HEK293 (cell line): ENCODE results near the gene KCNMB1.

ENCODE experiments used
- CTCF ChIA-PET: fragments of 350-600 bp; formaldehyde crosslinking; extraction: SDS; loops from one replicate; lab custom pipeline; 2021; ENCODE audit warnings: antibody characterized with exemption; lab: Yijun Ruan, JAX
- POLR2A ChIA-PET: fragments of 300-600 bp; formaldehyde crosslinking; extraction: SDS; loops from one replicate; lab custom pipeline; 2020; ENCODE audit warnings: antibody characterized with exemption, inconsistent platforms; lab: Yijun Ruan, JAX
- H3K27ac ChIP-seq: fragments of 200-500 bp; sonication (Bioruptor generic); 2 replicates; pipeline ENCODE4 v1.5.1; 2014; ENCODE audit warnings: low read depth, low read length, control low read depth, inconsistent platforms; ENCODE audit errors: extremely low read depth
- H3K36me3 ChIP-seq, 2 experiments: fragments of 200-500 bp in 1 of 2; sonication (Bioruptor generic) in 1 of 2; 1 replicate in 1 of 2; 2 replicates in 1 of 2; pipeline ENCODE4 v1.5.1; 2014 to 2017; ENCODE audit warnings: inconsistent platforms in 2 of 2, low read length in 2 of 2; ENCODE audit not compliant: control insufficient read depth in 2 of 2, insufficient read depth in 1 of 2
- H3K4me1 ChIP-seq: fragments of 200-500 bp; sonication (Bioruptor generic); 2 replicates; pipeline ENCODE4 v1.5.1; 2014; ENCODE audit warnings: mild to moderate bottlenecking, low read length, inconsistent platforms; ENCODE audit not compliant: control insufficient read depth, insufficient read depth
- H3K4me3 ChIP-seq: 2 replicates; pipeline ENCODE4 v1.5.1; 2011; ENCODE audit warnings: low read depth, mild to moderate bottlenecking, control low read depth, low read length, moderate library complexity
- H3K9me3 ChIP-seq: fragments of 200-500 bp; sonication (Bioruptor generic); 2 replicates; pipeline ENCODE4 v1.5.1; 2014; ENCODE audit warnings: low read depth, low read length, inconsistent platforms; ENCODE audit not compliant: control insufficient read depth, insufficient read depth
- EGR2 ChIP-seq: fragments of 450-650 bp; formaldehyde crosslinking; IDR thresholded peaks from 2 replicates; pipeline ENCODE4 v1.5.1; 2016; ENCODE audit warnings: low read depth, missing biosample characterization, missing genetic modification characterization
- GLI4 ChIP-seq: fragments of 450-650 bp; formaldehyde crosslinking; IDR thresholded peaks from 2 replicates; pipeline ENCODE4 v1.5.1; 2016; ENCODE audit warnings: missing biosample characterization, missing genetic modification characterization
- KLF10 ChIP-seq: fragments of 450-650 bp; IDR thresholded peaks from 2 replicates; pipeline ENCODE4 v1.5.1; 2018; ENCODE audit warnings: missing biosample characterization, mild to moderate bottlenecking, missing genetic modification characterization
- PRDM6 ChIP-seq: fragments of 450-650 bp; formaldehyde crosslinking; IDR thresholded peaks from 2 replicates; pipeline ENCODE4 v1.5.1; 2017; ENCODE audit warnings: missing biosample characterization, missing genetic modification characterization
- SALL2 ChIP-seq: fragments of 450-650 bp; formaldehyde crosslinking; IDR thresholded peaks from 2 replicates; pipeline ENCODE4 v1.5.0; 2017; ENCODE audit warnings: missing biosample characterization, mild to moderate bottlenecking, missing genetic modification characterization, borderline replicate concordance
- TCF7L2 ChIP-seq: IDR thresholded peaks from 2 replicates; pipeline ENCODE4 v1.6.1; 2011; ENCODE audit warnings: low read depth, mild to moderate bottlenecking, inconsistent platforms, low read length, moderate library complexity, borderline replicate concordance
- YY2 ChIP-seq: fragments of 450-650 bp; formaldehyde crosslinking; IDR thresholded peaks from 2 replicates; pipeline ENCODE4 v1.5.1; 2016; ENCODE audit warnings: missing biosample characterization, missing genetic modification characterization
- ZBTB21 ChIP-seq: fragments of 450-650 bp; formaldehyde crosslinking; IDR thresholded peaks from 2 replicates; pipeline ENCODE4 v1.5.1; 2017; ENCODE audit warnings: missing biosample characterization, missing genetic modification characterization
- ZBTB7A ChIP-seq: fragments of 450-650 bp; formaldehyde crosslinking; IDR thresholded peaks from 2 replicates; pipeline ENCODE4 v1.5.1; 2016; ENCODE audit warnings: low read depth, missing biosample characterization, missing genetic modification characterization
- ZNF133 ChIP-seq: fragments of 450-650 bp; formaldehyde crosslinking; IDR thresholded peaks from 2 replicates; pipeline ENCODE4 v1.5.1; 2016; ENCODE audit warnings: missing biosample characterization, missing genetic modification characterization
- ZNF169 ChIP-seq: fragments of 450-650 bp; formaldehyde crosslinking; IDR thresholded peaks from 2 replicates; pipeline ENCODE4 v1.5.1; 2016; ENCODE audit warnings: missing biosample characterization, missing genetic modification characterization
- ZNF18 ChIP-seq: fragments of 450-650 bp; formaldehyde crosslinking; IDR thresholded peaks from 2 replicates; pipeline ENCODE4 v1.5.1; 2016; ENCODE audit warnings: missing biosample characterization, missing genetic modification characterization
- ZNF223 ChIP-seq: fragments of 450-650 bp; formaldehyde crosslinking; IDR thresholded peaks from 2 replicates; pipeline ENCODE4 v1.5.1; 2016; ENCODE audit warnings: missing biosample characterization, missing genetic modification characterization
- ZNF280D ChIP-seq: fragments of 450-650 bp; formaldehyde crosslinking; IDR thresholded peaks from 2 replicates; pipeline ENCODE4 v1.5.1; 2016; ENCODE audit warnings: missing biosample characterization, missing genetic modification characterization
- ZNF292 ChIP-seq: fragments of 450-650 bp; formaldehyde crosslinking; IDR thresholded peaks from 2 replicates; pipeline ENCODE4 v1.5.1; 2016; ENCODE audit warnings: low read depth, missing biosample characterization, missing genetic modification characterization, borderline replicate concordance
- ZNF335 ChIP-seq: fragments of 450-650 bp; formaldehyde crosslinking; conservative IDR thresholded peaks from 2 replicates; pipeline ENCODE4 v1.5.1; 2016; ENCODE audit warnings: missing biosample characterization, missing genetic modification characterization
- ZNF473 ChIP-seq: fragments of 450-650 bp; formaldehyde crosslinking; IDR thresholded peaks from 2 replicates; pipeline ENCODE4 v1.5.1; 2017; ENCODE audit warnings: missing biosample characterization, missing genetic modification characterization
- ZNF529 ChIP-seq: fragments of 450-650 bp; formaldehyde crosslinking; IDR thresholded peaks from 2 replicates; pipeline ENCODE4 v1.5.1; 2017; ENCODE audit warnings: missing genetic modification characterization, missing biosample characterization; ENCODE audit not compliant: insufficient replicate concordance
- ZNF549 ChIP-seq: fragments of 450-650 bp; IDR thresholded peaks from 2 replicates; pipeline ENCODE4 v1.5.1; 2018; ENCODE audit warnings: missing biosample characterization, missing genetic modification characterization, mild to moderate bottlenecking, inconsistent platforms, moderate library complexity
- ZNF560 ChIP-seq: fragments of 450-650 bp; formaldehyde crosslinking; IDR thresholded peaks from 2 replicates; pipeline ENCODE4 v1.5.1; 2017; ENCODE audit warnings: missing biosample characterization, missing genetic modification characterization, borderline replicate concordance
- ZNF561 ChIP-seq: fragments of 450-650 bp; IDR thresholded peaks from 2 replicates; pipeline ENCODE4 v1.5.1; 2018; ENCODE audit warnings: missing biosample characterization, missing genetic modification characterization, borderline replicate concordance
- ZNF571 ChIP-seq: fragments of 450-650 bp; formaldehyde crosslinking; IDR thresholded peaks from 2 replicates; pipeline ENCODE4 v1.5.0; 2017; ENCODE audit warnings: missing biosample characterization, missing genetic modification characterization
- ZNF600 ChIP-seq: fragments of 450-650 bp; formaldehyde crosslinking; IDR thresholded peaks from 2 replicates; pipeline ENCODE4 v1.5.1; 2016; ENCODE audit warnings: missing biosample characterization, missing genetic modification characterization
- ZNF660 ChIP-seq: fragments of 450-650 bp; IDR thresholded peaks from 2 replicates; pipeline ENCODE4 v1.5.1; 2018; ENCODE audit warnings: missing biosample characterization, mild to moderate bottlenecking, missing genetic modification characterization
- ZNF707 ChIP-seq: fragments of 450-650 bp; formaldehyde crosslinking; IDR thresholded peaks from 2 replicates; pipeline ENCODE4 v1.5.1; 2016; ENCODE audit warnings: missing biosample characterization, missing genetic modification characterization
- ZNF76 ChIP-seq: fragments of 450-650 bp; formaldehyde crosslinking; IDR thresholded peaks from 2 replicates; pipeline ENCODE4; 2016; ENCODE audit warnings: low read depth, missing biosample characterization, missing genetic modification characterization, borderline replicate concordance
- TF ChIP-seq, protein P1 (sequence below): fragments of 450-650 bp; formaldehyde crosslinking; IDR thresholded peaks from 2 replicates; pipeline ENCODE4 v1.5.1; 2016; ENCODE audit warnings: missing biosample characterization, missing genetic modification characterization

KCNMB1 gene

GRCh38 chr5:170362656-170363055 lies 26.5 kb downstream of the KCNMB1 start:
- Histone ChIP-seq H3K4me1 (no peaks in the 10 kb centered on the region), H3K36me3 (no peaks in the 10 kb centered on the region), H3K9me3 (no peaks in the 10 kb centered on the region), H3K27ac (no peak overlapping the region), H3K4me3 (no peak overlapping the region)
- TF ChIP-seq ZNF18: no peak
- TF ChIP-seq, protein P1, sequence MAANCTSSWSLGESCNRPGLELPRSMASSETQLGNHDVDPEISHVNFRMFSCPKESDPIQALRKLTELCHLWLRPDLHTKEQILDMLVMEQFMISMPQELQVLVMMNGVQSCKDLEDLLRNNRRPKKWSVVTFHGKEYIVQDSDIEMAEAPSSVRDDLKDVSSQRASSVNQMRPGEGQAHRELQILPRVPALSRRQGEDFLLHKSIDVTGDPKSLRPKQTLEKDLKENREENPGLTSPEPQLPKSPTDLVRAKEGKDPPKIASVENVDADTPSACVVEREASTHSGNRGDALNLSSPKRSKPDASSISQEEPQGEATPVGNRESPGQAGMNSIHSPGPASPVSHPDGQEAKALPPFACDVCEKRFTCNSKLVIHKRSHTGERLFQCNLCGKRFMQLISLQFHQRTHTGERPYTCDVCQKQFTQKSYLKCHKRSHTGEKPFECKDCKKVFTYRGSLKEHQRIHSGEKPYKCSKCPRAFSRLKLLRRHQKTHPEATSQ (tag by site-specific recombination): no peak
- no peak for TF ChIP-seq ZNF529 (tag by site-specific recombination)
- no peak for TF ChIP-seq ZNF561 (tag by site-specific recombination)
- no peak for TF ChIP-seq TCF7L2
- no peak for TF ChIP-seq ZBTB21 (tag by site-specific recombination)
- TF ChIP-seq ZNF133 (tag by site-specific recombination): no peak
- TF ChIP-seq ZNF292 (tag by site-specific recombination): no peak
- TF ChIP-seq ZNF660 (tag by site-specific recombination): no peak
- no peak for TF ChIP-seq ZNF335 (tag by site-specific recombination)
- TF ChIP-seq ZNF549 (tag by site-specific recombination): no peak
- TF ChIP-seq PRDM6 (tag by site-specific recombination): no peak
- no peak for TF ChIP-seq ZNF223 (tag by site-specific recombination)
- TF ChIP-seq ZNF571: no peak
- TF ChIP-seq ZNF600: no peak
- no peak for TF ChIP-seq ZBTB7A (tag by site-specific recombination)
- ChIA-PET POLR2A (no interaction called here), CTCF (interaction anchor here (0.8 kb wide), 1 partner anchor 40 kb away, joined by 4 read pairs; no protein-coding TSS in a partner anchor)

DNA sequence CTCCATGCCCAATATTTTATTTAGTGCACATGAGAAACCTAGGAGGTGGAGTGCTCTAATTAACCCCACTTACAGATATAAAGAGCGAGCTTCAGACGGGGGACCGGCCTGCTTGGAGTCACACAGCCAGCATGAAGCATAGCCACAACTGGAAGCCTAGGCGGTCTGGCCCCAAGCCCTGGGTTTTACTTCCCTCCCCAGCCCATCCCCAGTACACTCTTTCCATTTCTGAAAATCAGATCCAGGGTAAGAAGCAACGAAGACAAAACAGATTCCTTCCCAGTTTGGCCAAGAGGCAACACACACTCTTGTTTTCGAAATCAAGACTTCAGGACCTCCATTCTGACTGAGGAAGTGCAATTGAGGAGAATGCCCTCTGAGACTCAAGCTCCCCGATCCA lies 27.1 kb downstream of the KCNMB1 start:
- TF ChIP-seq ZNF707 (no peak), EGR2 (no peak)
- POLR2A ChIA-PET: no interaction called here

DNA sequence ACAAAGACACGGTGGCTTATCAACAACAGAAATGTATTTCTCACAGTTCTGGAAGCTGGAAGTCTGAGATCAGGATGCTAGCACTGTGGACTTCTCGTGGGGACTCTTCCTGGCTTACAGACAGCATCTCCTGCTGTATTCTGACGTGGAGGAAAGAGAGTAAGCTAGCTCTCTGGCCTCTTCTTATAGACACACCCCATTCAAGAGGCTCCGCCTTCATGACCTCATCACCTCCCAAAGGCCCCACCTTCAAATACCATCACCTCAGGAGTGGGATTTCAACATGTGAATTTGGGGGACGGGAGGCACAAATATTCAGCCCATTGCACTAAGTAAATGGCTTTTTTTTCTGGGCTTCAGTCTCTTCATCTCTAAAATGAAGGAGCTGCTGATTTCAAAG lies 27.6 kb downstream of the KCNMB1 start:
- POLR2A ChIA-PET: no interaction called here
- Histone ChIP-seq H3K4me3 (no peak overlapping the region), H3K4me1 (no peaks in the 10 kb centered on the region), H3K27ac (no peak overlapping the region), H3K9me3 (no peaks in the 10 kb centered on the region), H3K36me3 (no peaks in the 10 kb centered on the region)
- CTCF ChIA-PET: no interaction called here
- TF ChIP-seq KLF10 (tag by site-specific recombination) (no peak), YY2 (tag by site-specific recombination) (no peak), SALL2 (tag by site-specific recombination) (no peak), ZNF76 (tag by site-specific recombination) (no peak), ZNF169 (tag by site-specific recombination) (no peak), ZNF560 (tag by site-specific recombination) (no peak), GLI4 (tag by site-specific recombination) (no peak), ZNF473 (no peak), ZNF280D (no peak)

More for the DNA sequence above, 27.1 kb downstream of the KCNMB1 start:
- H3K36me3 ChIP-seq: no peaks in the 10 kb centered on the region
- H3K9me3 ChIP-seq: no peaks in the 10 kb centered on the region
- no peak overlapping the region for H3K27ac ChIP-seq
- no peaks in the 10 kb centered on the region for H3K4me1 ChIP-seq
- CTCF ChIA-PET: interaction anchor here (0.8 kb wide), 1 partner anchor 40 kb away, joined by 4 read pairs; no protein-coding TSS in a partner anchor
- H3K4me3 ChIP-seq: no peak overlapping the region
